Stomach (tissue), 9 donors: ENCODE measurements around the gene EXO5. TPM values are rescaled to one million over a fixed set of nuclear protein-coding genes. Genes with fewer than 3 reads are reported as not detected.
"Not testable (repeated sequence)": the region's sequence is repeated elsewhere in the genome, so short reads cannot be mapped to it uniquely, and the experiment has no call there.

Experiments
- DNase-seq, 2 donors: peaks; one replicate each; pipeline versions ENCODE4 v3.0.0 to v3.0.0-alpha.2; 2013 to 2019
- H3K27ac ChIP-seq, 5 donors: fragments of 200-600 bp in 4 of 5; sonication (generic) in 4 of 5; one replicate each; pipeline ENCODE4 v1.5.1; 2013 to 2019; ENCODE audit warnings: mild to moderate bottlenecking in 1 of 5, moderate library complexity in 1 of 5
- H3K27me3 ChIP-seq, 3 donors: fragments of 200-600 bp; sonication (generic); one replicate each; pipeline ENCODE4 v1.5.1; 2017 to 2019; ENCODE audit warnings: mixed run types in 1 of 3
- H3K36me3 ChIP-seq, 4 donors: fragments of 200-600 bp; sonication (generic); 1 replicate in 3 of 4; 2 replicates in 1 of 4; pipeline ENCODE4 v1.5.1; 2016 to 2019
- H3K4me1 ChIP-seq, 4 donors: fragments of 200-600 bp; sonication (generic); one replicate each; pipeline ENCODE4 v1.5.1; 2016 to 2019
- H3K4me3 ChIP-seq, 4 donors: fragments of 200-600 bp; sonication (generic) in 3 of 4; one replicate each; pipeline ENCODE4 v1.5.1; 2016 to 2019; ENCODE audit warnings: mild to moderate bottlenecking in 1 of 4
- H3K9me3 ChIP-seq, 4 donors: fragments of 200-600 bp; sonication (generic); one replicate each; pipeline ENCODE4 v1.5.1; 2016 to 2019
- EP300 ChIP-seq: sonication (generic); formaldehyde crosslinking; IDR thresholded peaks from one replicate; pipeline ENCODE4 v1.6.1; 2017; ENCODE audit warnings: antibody characterized with exemption
- POLR2A ChIP-seq, 4 donors: fragments of 450-650 bp; IDR thresholded peaks; one replicate each; pipeline ENCODE4 v1.6.1; 2016; ENCODE audit warnings: antibody characterized with exemption in 4 of 4, control low read depth in 2 of 4, mild to moderate bottlenecking in 1 of 4, moderate library complexity in 1 of 4
- POLR2AphosphoS5 ChIP-seq, 3 donors: sonication (generic); formaldehyde crosslinking; IDR thresholded peaks; one replicate each; pipeline ENCODE4 v1.6.1; 2016; ENCODE audit warnings: antibody characterized with exemption in 3 of 3
- WGBS, 5 donors: extraction: QIAGEN DNeasy Blood & Tissue Kit in 3 of 5; methylation state at CpG; one replicate each; pipeline versions ENCODE4 v1.1.5 to v1.1.7; 2013 to 2018; 5-methylcytosine and 5-hydroxymethylcytosine counted together
- intact Hi-C: fragments of 100-400 bp; cut with DNase I; formaldehyde crosslinking; loops from one replicate; pipeline ENCODE4 v1.15.1; 2023; ENCODE audit warnings: low total_unique reads
- polyA plus RNA-seq, 3 donors: library from polyadenylated mRNA; stranded (reverse); fragments of 200-250 nt; gene quantifications; one replicate each; pipeline ENCODE4 v1.2.3, GENCODE V29; 2013
- total RNA-seq, 5 donors: library from RNA; depleted of rRNA; stranded (reverse); fragments of >200 nt; gene quantifications; one replicate each; pipeline versions ENCODE4 v1.1.0 to v1.2.3, GENCODE V29; 2014 to 2016
- TF ChIP-seq, protein P1 (sequence below), 7 experiments: fragments of 450-650 bp in 4 of 7; fragments of 200-600 bp in 3 of 7; sonication (generic) in 3 of 7; IDR thresholded peaks; one replicate each; pipeline ENCODE4 v1.5.1; 2016 to 2019; ENCODE audit warnings: antibody characterized with exemption in 7 of 7, control low read depth in 2 of 7, mild to moderate bottlenecking in 1 of 7
- donor health status: healthy with polysubstance abuse.
- donor health status: Bipolar disorder and iron deficiency.
- donor health status: healthy.

The EXO5 gene
- total and polyA plus RNA-seq, 8 donors, result 0.45 to 9.0 (median 5.4) TPM

DNA sequence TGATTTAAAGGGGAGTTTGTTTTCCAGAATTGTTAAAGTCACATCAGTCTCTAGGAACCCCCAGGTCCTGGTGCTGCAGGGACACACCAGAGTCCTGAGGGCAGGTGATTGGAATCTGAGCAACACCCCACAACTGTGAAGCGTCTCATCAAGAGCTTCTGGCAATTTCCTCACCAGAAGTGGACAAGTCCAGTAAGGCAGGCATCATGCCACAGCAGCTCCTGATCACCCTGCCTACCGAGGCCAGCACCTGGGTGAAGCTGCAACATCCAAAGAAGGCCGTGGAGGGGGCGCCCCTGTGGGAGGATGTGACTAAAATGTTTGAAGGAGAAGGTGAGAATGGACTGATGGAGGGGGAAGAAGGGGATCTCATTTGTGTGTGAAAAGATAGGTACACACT is 29.4 kb upstream of the EXO5 start:
- 84 to 90% (median 87%) methylated on average over 4 of the region's 4 CpGs for WGBS, 5 donors
- H3K27ac ChIP-seq, result no peak overlapping the region
- H3K4me3 ChIP-seq, result no peak overlapping the region
- intact Hi-C loops, result no loop called here
- peaks cover 0 to 21% (median 14%) of the 10 kb centered on the region in 4 donors for H3K4me1 ChIP-seq
- H3K36me3 ChIP-seq, result peaks cover 0 to 45% (median 32%) of the 10 kb centered on the region in 4 donors
- TF ChIP-seq, protein P1, sequence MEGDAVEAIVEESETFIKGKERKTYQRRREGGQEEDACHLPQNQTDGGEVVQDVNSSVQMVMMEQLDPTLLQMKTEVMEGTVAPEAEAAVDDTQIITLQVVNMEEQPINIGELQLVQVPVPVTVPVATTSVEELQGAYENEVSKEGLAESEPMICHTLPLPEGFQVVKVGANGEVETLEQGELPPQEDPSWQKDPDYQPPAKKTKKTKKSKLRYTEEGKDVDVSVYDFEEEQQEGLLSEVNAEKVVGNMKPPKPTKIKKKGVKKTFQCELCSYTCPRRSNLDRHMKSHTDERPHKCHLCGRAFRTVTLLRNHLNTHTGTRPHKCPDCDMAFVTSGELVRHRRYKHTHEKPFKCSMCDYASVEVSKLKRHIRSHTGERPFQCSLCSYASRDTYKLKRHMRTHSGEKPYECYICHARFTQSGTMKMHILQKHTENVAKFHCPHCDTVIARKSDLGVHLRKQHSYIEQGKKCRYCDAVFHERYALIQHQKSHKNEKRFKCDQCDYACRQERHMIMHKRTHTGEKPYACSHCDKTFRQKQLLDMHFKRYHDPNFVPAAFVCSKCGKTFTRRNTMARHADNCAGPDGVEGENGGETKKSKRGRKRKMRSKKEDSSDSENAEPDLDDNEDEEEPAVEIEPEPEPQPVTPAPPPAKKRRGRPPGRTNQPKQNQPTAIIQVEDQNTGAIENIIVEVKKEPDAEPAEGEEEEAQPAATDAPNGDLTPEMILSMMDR (IDR thresholded peaks at IDR 0.05), result no peak
- TF ChIP-seq EP300 (no peak), POLR2AphosphoS5 (IDR thresholded peaks at IDR 0.05) (no peak), POLR2A (IDR thresholded peaks at IDR 0.05) (no peak)
- peaks cover 6 to 36% (median 24%) of the 10 kb centered on the region in 4 donors for H3K9me3 ChIP-seq
- DNase-seq, result no peak
- H3K27me3 ChIP-seq, result no peaks in the 10 kb centered on the region

DNA sequence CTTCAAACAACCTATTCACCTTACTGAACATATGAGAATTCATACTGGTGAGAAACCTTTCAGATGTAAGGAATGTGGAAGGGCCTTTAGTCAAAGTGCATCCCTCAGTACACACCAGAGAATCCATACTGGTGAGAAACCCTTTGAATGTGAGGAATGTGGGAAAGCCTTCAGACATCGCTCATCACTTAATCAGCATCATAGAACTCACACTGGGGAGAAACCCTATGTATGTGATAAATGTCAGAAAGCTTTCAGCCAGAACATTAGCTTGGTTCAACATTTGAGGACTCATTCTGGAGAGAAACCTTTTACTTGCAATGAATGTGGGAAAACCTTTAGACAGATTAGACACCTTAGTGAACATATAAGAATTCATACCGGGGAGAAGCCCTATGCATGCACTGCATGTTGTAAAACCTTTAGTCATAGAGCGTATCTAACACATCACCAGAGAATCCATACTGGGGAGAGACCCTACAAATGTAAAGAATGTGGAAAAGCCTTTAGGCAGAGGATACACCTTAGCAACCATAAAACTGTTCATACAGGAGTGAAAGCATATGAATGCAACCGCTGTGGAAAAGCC is 13.2 kb upstream of the EXO5 start:
- H3K4me3 ChIP-seq, result no peak overlapping the region
- TF ChIP-seq POLR2A (IDR thresholded peaks at IDR 0.05) (no peak), EP300 (no peak), POLR2AphosphoS5 (IDR thresholded peaks at IDR 0.05) (no peak)
- TF ChIP-seq, protein P1 (IDR thresholded peaks at IDR 0.05), result no peak
- intact Hi-C loops, result no loop called here
- H3K4me1 ChIP-seq, result no peaks in the 10 kb centered on the region
- H3K9me3 ChIP-seq, result peaks cover 20 to 87% (median 75%) of the 10 kb centered on the region in 4 donors
- 91 to 98% (median 97%) methylated on average over 4 of the region's 4 CpGs for WGBS, 5 donors
- no peak overlapping the region for H3K27ac ChIP-seq
- peaks cover 24 to 85% (median 71%) of the 10 kb centered on the region in 4 donors for H3K36me3 ChIP-seq
- no peaks in the 10 kb centered on the region for H3K27me3 ChIP-seq
- DNase-seq, result no peak

DNA sequence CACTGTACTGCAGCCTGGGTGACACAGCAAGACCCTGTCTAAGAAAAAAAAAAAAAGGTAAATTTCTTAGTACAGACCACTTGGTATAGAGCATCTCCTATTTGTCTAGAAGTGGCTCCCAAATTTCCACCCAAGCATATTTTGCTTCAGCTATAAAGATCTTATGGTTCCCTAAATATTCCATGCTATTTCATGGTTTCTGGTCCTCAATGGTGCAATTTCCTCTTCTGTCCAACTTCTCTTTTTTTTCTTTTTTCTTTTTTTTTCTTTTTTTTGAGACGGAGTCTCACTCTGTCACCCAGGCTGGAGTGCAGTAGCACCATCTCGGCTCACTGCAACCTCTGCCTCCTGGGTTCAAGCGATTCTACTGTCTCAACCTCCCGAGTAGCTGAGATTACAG is 5.9 kb upstream of the EXO5 start:
- H3K27me3 ChIP-seq, H3K27ac ChIP-seq, H3K4me1 ChIP-seq, intact Hi-C loops, H3K4me3 ChIP-seq, DNase-seq: not testable (repeated sequence)
- WGBS, 5 donors, result 94 to 99% (median 97%) methylated on average over 4 of the region's 4 CpGs
- Histone ChIP-seq H3K36me3 (peaks cover under 1 to 42% (median 11%) of the 10 kb centered on the region in 4 donors), H3K9me3 (peaks cover 8 to 81% (median 53%) of the 10 kb centered on the region in 4 donors)

DNA sequence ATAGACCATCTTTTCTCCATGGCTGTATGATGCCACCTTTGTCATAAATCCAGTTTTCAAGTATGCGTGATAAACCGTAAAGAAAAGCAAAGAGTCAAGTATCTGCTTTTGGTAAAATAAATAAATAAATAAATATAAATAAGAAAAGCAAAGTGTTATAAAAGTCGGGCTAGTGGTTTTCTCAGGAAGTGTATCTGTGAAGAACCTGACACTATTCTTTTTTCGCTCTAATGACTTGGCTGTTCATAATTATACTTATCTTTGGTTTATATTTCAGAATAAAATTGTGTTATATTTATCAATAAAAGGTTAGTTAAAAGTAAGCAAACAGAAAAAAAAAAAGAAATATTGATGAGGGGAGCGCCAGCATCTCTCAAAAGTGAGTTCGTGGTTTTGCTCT is 594 bp upstream of the EXO5 start:
- Histone ChIP-seq H3K36me3 (peaks cover 0 to 19% (median 4%) of the 10 kb centered on the region in 4 donors), H3K9me3 (peaks cover 0 to 45% (median 19%) of the 10 kb centered on the region in 4 donors), H3K27me3 (no peaks in the 10 kb centered on the region), H3K4me3 (peak overlapping the region; percentile 74 to 82 (median 78)), H3K27ac (peak overlapping the region in 4 of 5 donors; percentile 59 to 82 (median 78)), H3K4me1 (peaks cover 6 to 19% (median 18%) of the 10 kb centered on the region in 4 donors)
- 60 to 63% (median 63%) methylated on average over 6 of the region's 6 CpGs for whole genome bisulfite sequencing, 5 donors
- intact Hi-C loops, result no loop called here
- DNase-seq, result no peak
- TF ChIP-seq, protein P1 (IDR thresholded peaks at IDR 0.05), result no peak
- TF ChIP-seq POLR2A (IDR thresholded peaks at IDR 0.05) (no peak), POLR2AphosphoS5 (IDR thresholded peaks at IDR 0.05) (no peak), EP300 (no peak)

DNA sequence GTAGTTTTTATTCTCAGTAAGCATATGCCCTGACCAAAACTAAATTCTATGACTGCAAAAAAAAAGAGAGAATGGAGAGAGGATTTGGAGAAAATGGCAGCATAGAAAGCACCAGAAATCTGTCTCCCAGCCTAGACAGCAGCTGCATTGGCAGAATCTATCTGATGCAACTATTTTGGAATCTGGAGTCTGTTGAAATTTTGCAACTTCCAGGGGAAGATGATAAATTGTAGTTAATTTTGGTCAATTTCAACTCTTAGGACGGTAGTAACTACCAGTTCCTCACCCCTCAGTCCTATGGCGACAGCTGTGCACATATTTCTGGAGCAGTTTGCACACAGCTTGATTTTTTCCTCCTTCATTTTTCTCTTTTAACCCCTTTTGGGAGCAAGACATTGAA is 10.9 kb downstream of the EXO5 start:
- Histone ChIP-seq H3K4me1 (no peaks in the 10 kb centered on the region), H3K27ac (no peak overlapping the region), H3K4me3 (no peak overlapping the region), H3K9me3 (peaks cover 5 to 96% (median 62%) of the 10 kb centered on the region in 4 donors), H3K36me3 (peaks cover 5 to 16% (median 14%) of the 10 kb centered on the region in 4 donors), H3K27me3 (no peaks in the 10 kb centered on the region)
- intact Hi-C loops, result no loop called here
- 74 to 87% (median 80%) methylated on average over 2 of the region's 2 CpGs for WGBS, 5 donors
- no peak for DNase-seq
- no peak for TF ChIP-seq POLR2A (IDR thresholded peaks at IDR 0.05)
- no peak for TF ChIP-seq POLR2AphosphoS5 (IDR thresholded peaks at IDR 0.05)
- no peak for TF ChIP-seq EP300
- TF ChIP-seq, protein P1 (IDR thresholded peaks at IDR 0.05), result no peak
